H1 (cell line): Measurements from ENCODE around the gene SLIT3. TPM values are rescaled to one million over a fixed set of nuclear protein-coding genes. Genes with fewer than 3 reads are reported as not detected.

ENCODE experiments used
- CTCF ChIA-PET: fragments of 300-600 bp; sonication (Branson Sonifier 250); formaldehyde crosslinking; loops from one replicate; lab custom pipeline; 2021; ENCODE audit not compliant: partially characterized antibody; lab: Charles Lee
- POLR2A ChIA-PET: fragments of 300-600 bp; sonication (Branson Sonifier 250); formaldehyde crosslinking; loops from one replicate; lab custom pipeline; 2021; ENCODE audit warnings: inconsistent platforms; ENCODE audit not compliant: partially characterized antibody; lab: Charles Lee
- DNase-seq, 2 experiments: peaks; one replicate each; pipeline versions ENCODE4 v3.0.0 to v3.0.0-alpha.2; 2010 to 2022; ENCODE audit warnings: low spot score in 2 of 2, low read depth in 1 of 2, mixed read lengths in 1 of 2
- FAIRE-seq: peaks from 2 replicates; lab custom pipeline; 2011; peaks lifted over from hg19 to GRCh38; lab: Jason Lieb, UNC
- H2AFZ ChIP-seq: 2 replicates; pipeline ENCODE4 v1.8.1; 2012; ENCODE audit warnings: low read length, inconsistent platforms
- H2AK5ac ChIP-seq: 2 replicates; pipeline ENCODE4 v1.6.1; 2013; ENCODE audit warnings: low read depth, low read length
- H2BK120ac ChIP-seq: replicated peaks from 2 replicates; pipeline ENCODE3; 2013; ENCODE audit warnings: low read depth, low read length, inconsistent platforms
- H2BK12ac ChIP-seq: 2 replicates; pipeline ENCODE4 v1.6.1; 2013; ENCODE audit warnings: low read depth, low read length
- H2BK15ac ChIP-seq: 2 replicates; pipeline ENCODE4 v1.6.1; 2013; ENCODE audit warnings: low read length
- H2BK20ac ChIP-seq: 2 replicates; pipeline ENCODE4 v1.6.1; 2013; ENCODE audit warnings: low read length
- H2BK5ac ChIP-seq: 2 replicates; pipeline ENCODE4 v1.6.1; 2013; ENCODE audit warnings: low read depth, low read length
- H3K14ac ChIP-seq: 2 replicates; pipeline ENCODE4 v1.6.1; 2013; ENCODE audit warnings: inconsistent platforms; ENCODE audit not compliant: insufficient read length
- H3K18ac ChIP-seq: 2 replicates; pipeline ENCODE4 v1.6.1; 2013; ENCODE audit warnings: low read length; ENCODE audit errors: extremely low read depth
- H3K23ac ChIP-seq: 2 replicates; pipeline ENCODE4 v1.6.1; 2013; ENCODE audit warnings: inconsistent platforms; ENCODE audit not compliant: insufficient read length
- H3K23me2 ChIP-seq: 2 replicates; pipeline ENCODE4 v1.6.1; 2013; ENCODE audit warnings: low read depth, low read length
- H3K27ac ChIP-seq: 2 replicates; pipeline ENCODE4 v1.6.1; 2011; ENCODE audit warnings: low read depth, low read length, inconsistent platforms
- H3K27me3 ChIP-seq, 4 experiments: replicated peaks in 1 of 4; 1 replicate in 1 of 4; 2 replicates in 3 of 4; pipeline versions ENCODE4 v1.6.1 to v1.8.1; 2011 to 2013; ENCODE audit warnings: low read length in 3 of 4, mild to moderate bottlenecking in 3 of 4, inconsistent platforms in 2 of 4, mixed read lengths in 2 of 4, moderate library complexity in 1 of 4; ENCODE audit not compliant: control insufficient read depth in 3 of 4, insufficient read depth in 3 of 4; ENCODE audit errors: extremely low read depth in 1 of 4
- H3K36me3 ChIP-seq, 4 experiments: 2 replicates each; pipeline versions ENCODE4 v1.6.1 to v1.8.1; 2011 to 2013; ENCODE audit warnings: mild to moderate bottlenecking in 4 of 4, low read length in 3 of 4, moderate library complexity in 2 of 4, control low read depth in 1 of 4, inconsistent platforms in 1 of 4; ENCODE audit not compliant: insufficient read depth in 4 of 4, control insufficient read depth in 2 of 4
- H3K4ac ChIP-seq: replicated peaks from 2 replicates; pipeline ENCODE3; 2013; ENCODE audit warnings: low read length, low read depth, mixed read lengths, inconsistent platforms; ENCODE audit not compliant: insufficient read length
- H3K4me1 ChIP-seq, 4 experiments: replicated peaks in 1 of 4; 1 replicate in 1 of 4; 2 replicates in 3 of 4; pipeline versions ENCODE4 v1.6.1 to v1.8.1; 2011 to 2013; ENCODE audit warnings: low read length in 3 of 4, inconsistent platforms in 2 of 4, mixed read lengths in 1 of 4; ENCODE audit not compliant: insufficient read depth in 4 of 4, control insufficient read depth in 3 of 4
- H3K4me2 ChIP-seq, 2 experiments: 2 replicates each; pipeline versions ENCODE4 v1.6.1 to v1.8.1; 2011 to 2013; ENCODE audit warnings: low read depth in 2 of 2, low read length in 2 of 2, control low read depth in 1 of 2, inconsistent platforms in 1 of 2, mild to moderate bottlenecking in 1 of 2; ENCODE audit not compliant: insufficient read depth in 1 of 2
- H3K4me3 ChIP-seq, 4 experiments: fragments of 200-600, 300-600 bp in 1 of 4; sonication (generic), shearing (Covaris generic), sonication (Bioruptor Twin) in 1 of 4; 2 replicates each; pipeline versions ENCODE4 v1.5.1 to v1.8.1; 2011 to 2016; ENCODE audit warnings: low read length in 4 of 4, low read depth in 3 of 4, control low read depth in 2 of 4, inconsistent platforms in 2 of 4, mild to moderate bottlenecking in 2 of 4, mixed read lengths in 1 of 4, moderate library complexity in 1 of 4; ENCODE audit not compliant: insufficient read depth in 2 of 4; ENCODE audit errors: extremely low read depth in 1 of 4
- H3K56ac ChIP-seq: replicated peaks from 2 replicates; pipeline ENCODE3; 2013; ENCODE audit warnings: low read depth, mild to moderate bottlenecking, mixed read lengths, low read length, inconsistent platforms; ENCODE audit not compliant: insufficient read length
- H3K79me1 ChIP-seq: 2 replicates; pipeline ENCODE4 v1.6.1; 2013; ENCODE audit warnings: low read depth, low read length, control low read depth
- H3K79me2 ChIP-seq, 2 experiments: 2 replicates each; pipeline versions ENCODE4 v1.6.1 to v1.8.1; 2012 to 2013; ENCODE audit warnings: low read length in 2 of 2, mild to moderate bottlenecking in 2 of 2, inconsistent platforms in 1 of 2; ENCODE audit not compliant: insufficient read depth in 2 of 2, control insufficient read depth in 1 of 2
- H3K9ac ChIP-seq, 4 experiments: replicated peaks in 1 of 4; 1 replicate in 1 of 4; 2 replicates in 3 of 4; pipeline versions ENCODE4 v1.6.1 to v1.8.1; 2011 to 2013; ENCODE audit warnings: low read depth in 3 of 4, low read length in 3 of 4, control low read depth in 2 of 4, mild to moderate bottlenecking in 2 of 4, moderate library complexity in 2 of 4, inconsistent platforms in 1 of 4; ENCODE audit errors: extremely low read depth in 1 of 4
- H3K9me3 ChIP-seq, 2 experiments: 2 replicates each; pipeline versions ENCODE4 v1.6.1 to v1.8.1; 2012 to 2013; ENCODE audit warnings: mild to moderate bottlenecking in 2 of 2, moderate library complexity in 2 of 2, control low read depth in 1 of 2, inconsistent platforms in 1 of 2, low read depth in 1 of 2, low read length in 1 of 2, mixed read lengths in 1 of 2; ENCODE audit not compliant: insufficient read depth in 2 of 2
- H4K20me1 ChIP-seq, 2 experiments: replicated peaks in 1 of 2; 2 replicates each; pipeline versions ENCODE3 to v1.8.1; 2011 to 2013; ENCODE audit warnings: inconsistent platforms in 2 of 2, low read length in 2 of 2, mild to moderate bottlenecking in 1 of 2; ENCODE audit not compliant: insufficient read depth in 2 of 2, control insufficient read depth in 1 of 2
- H4K5ac ChIP-seq: 2 replicates; pipeline ENCODE4 v1.6.1; 2013; ENCODE audit warnings: low read length, low read depth, mixed read lengths, inconsistent platforms; ENCODE audit not compliant: insufficient read length
- H4K8ac ChIP-seq: 2 replicates; pipeline ENCODE4 v1.8.0; 2013; ENCODE audit warnings: mild to moderate bottlenecking, moderate library complexity, low read length, inconsistent platforms; ENCODE audit not compliant: insufficient read depth; ENCODE audit errors: extremely low read depth
- H4K91ac ChIP-seq: replicated peaks from 2 replicates; pipeline ENCODE3; 2013; ENCODE audit warnings: low read length, mixed read lengths, inconsistent platforms; ENCODE audit not compliant: insufficient read length
- CHD1 ChIP-seq: IDR thresholded peaks from 2 replicates; pipeline ENCODE4 v1.6.1; 2012; ENCODE audit warnings: low read depth, low read length, improper control_type of control experiment
- CTBP2 ChIP-seq: IDR thresholded peaks from 2 replicates; pipeline ENCODE4 v1.7.0; 2011; ENCODE audit warnings: borderline replicate concordance, mild to moderate bottlenecking, moderate library complexity, mixed read lengths, low read length; ENCODE audit not compliant: insufficient read depth, insufficient read length
- MAFK ChIP-seq: IDR thresholded peaks from 2 replicates; pipeline ENCODE4 v1.6.1; 2012; ENCODE audit warnings: low read depth, mild to moderate bottlenecking, improper control_type of control experiment, low read length
- RFX5 ChIP-seq: IDR thresholded peaks from 2 replicates; pipeline ENCODE4 v1.6.1; 2011; ENCODE audit warnings: low read depth, low read length, improper control_type of control experiment, borderline replicate concordance
- RNF2 ChIP-seq: fragments of 200-900, 300-1000 bp; sonication (generic); IDR thresholded peaks from 2 replicates; pipeline ENCODE4 v1.7.1; 2016; ENCODE audit warnings: borderline replicate concordance, low read depth, mild to moderate bottlenecking, antibody characterized with exemption, low read length; ENCODE audit not compliant: poor library complexity, severe bottlenecking; ENCODE audit errors: missing control alignments
- SP4 ChIP-seq: IDR thresholded peaks from 2 replicates; pipeline ENCODE4 v1.6.1; 2012; ENCODE audit warnings: low read length, inconsistent platforms
- TBP ChIP-seq: IDR thresholded peaks from 2 replicates; pipeline ENCODE4 v1.6.1; 2011; ENCODE audit warnings: low read depth, low read length, improper control_type of control experiment
- YY1 ChIP-seq: IDR thresholded peaks from 2 replicates; pipeline ENCODE4 v1.6.1; 2011; ENCODE audit warnings: low read depth, mild to moderate bottlenecking, low read length
- WGBS, 2 experiments: shearing (Covaris generic) in 1 of 2; methylation state at CpG; one replicate each; pipeline versions ENCODE4 v1.1.6 to v1.1.7; 2013 to 2015; ENCODE audit warnings: low lambda C conversion rate in 2 of 2, mixed read lengths in 2 of 2, inconsistent platforms in 1 of 2, low coverage in 1 of 2, missing lambda C conversion rate in 1 of 2; ENCODE audit not compliant: insufficient replicate concordance in 2 of 2, insufficient coverage in 1 of 2, insufficient read length in 1 of 2; ENCODE audit errors: extremely low coverage in 1 of 2, missing lambda C conversion rate in 1 of 2; 5-methylcytosine and 5-hydroxymethylcytosine counted together
- polyA plus RNA-seq, 7 experiments: library from polyadenylated mRNA; depleted of rRNA in 3 of 7; stranded (reverse) in 5 of 7; unstranded in 2 of 7; fragments of >200 nt in 5 of 7; fragments of 200-250 nt in 2 of 7; gene quantifications; 1 replicate in 5 of 7; 2 replicates in 1 of 7; 4 replicates in 1 of 7; pipeline versions ENCODE4 v1.2.1 to v1.2.3, GENCODE V29; 2011 to 2013; ENCODE audit warnings: missing spikeins in 2 of 7, mixed read lengths in 2 of 7
- total RNA-seq: library from RNA; stranded (reverse); fragmentation: NEBNext Ultra II Directional; extraction: Animal tissue kit (Norgen Biotek cat#: 25700); gene quantifications from 2 replicates; pipeline ENCODE4 v1.2.1, GENCODE V29; 2021
- TF ChIP-seq, protein P1 (sequence below): IDR thresholded peaks from 2 replicates; pipeline ENCODE4 v1.6.1; 2011; ENCODE audit warnings: low read depth, mild to moderate bottlenecking, low read length; ENCODE audit not compliant: insufficient read depth

The SLIT3 gene
- total and polyA plus RNA-seq, 2 of the 8 experiments (the other 6 are each of a cell fraction or from before 2014, with no cell fraction given) = 1.1 to 1.2 TPM

DNA sequence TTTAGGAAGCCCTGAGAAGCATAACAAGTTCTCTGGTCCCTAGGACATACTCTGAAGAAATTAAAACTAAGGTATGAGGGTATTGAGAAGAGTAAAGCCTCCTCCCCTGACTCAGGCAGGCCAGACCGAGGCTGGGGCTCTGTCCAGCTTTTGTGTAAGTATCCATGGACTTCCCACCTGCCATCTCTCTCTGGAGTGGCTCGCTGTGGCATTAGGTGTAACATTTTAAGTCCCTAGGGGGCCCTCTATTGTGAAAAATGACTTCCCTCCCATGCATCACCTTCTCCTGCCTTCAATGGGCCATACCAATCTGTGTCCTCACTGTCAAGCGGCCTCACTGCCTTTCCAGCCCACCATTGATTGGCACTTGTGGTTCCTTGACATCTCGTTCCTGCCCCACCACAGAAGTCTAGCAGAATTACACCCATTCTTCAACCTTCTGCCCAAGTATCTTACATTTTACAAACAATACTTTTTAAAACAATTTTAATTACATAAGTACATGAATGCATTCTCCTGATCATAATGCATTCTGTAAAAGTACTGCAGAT is 205.5 kb downstream of the SLIT3 start:
- Histone ChIP-seq H4K91ac (peak overlapping the region; percentile 17), H3K27me3 (no peaks in the 10 kb centered on the region; a peak in 1 of 7 replicates), H2BK12ac (no peak overlapping the region), H3K9ac (no peak overlapping the region), H2AK5ac (no peak overlapping the region), H2AFZ (no peak overlapping the region), H3K14ac (no peak overlapping the region), H3K18ac (no peak overlapping the region), H3K9me3 (no peaks in the 10 kb centered on the region), H3K4me1 (peaks cover 0 to 5% (median under 1%) of the 10 kb centered on the region in 4 experiments; a peak in 2 of 7 replicates), H2BK20ac (no peak overlapping the region), H2BK120ac (no peak overlapping the region), H3K23ac (no peak overlapping the region), H2BK5ac (no peak overlapping the region), H4K5ac (no peak overlapping the region), H3K36me3 (no peaks in the 10 kb centered on the region), H3K4ac (no peak overlapping the region), H3K56ac (no peak overlapping the region), H4K8ac (no peak overlapping the region), H3K4me3 (no peak overlapping the region), H3K79me1 (no peaks in the 10 kb centered on the region), H3K4me2 (no peak overlapping the region), H2BK15ac (no peak overlapping the region), H3K23me2 (no peaks in the 10 kb centered on the region), H3K79me2 (no peaks in the 10 kb centered on the region), H3K27ac (no peak overlapping the region), H4K20me1 (no peaks in the 10 kb centered on the region)
- 97% methylated on average over 4 of the region's 4 CpGs; no CpG with 5 or more reads in 1 of the 2 experiments for WGBS, 2 experiments
- no peak for FAIRE-seq
- ChIA-PET CTCF (interaction anchor here (1.0 to 1.2 kb wide), 2 partner anchors 28 to 453 kb away, joined by 3 read pairs; no protein-coding TSS in a partner anchor), POLR2A (no interaction called here)
- no peak for DNase-seq
- TF ChIP-seq RFX5 = no peak
- TF ChIP-seq TBP = no peak
- TF ChIP-seq MAFK = no peak
- TF ChIP-seq CTBP2 = no peak
- TF ChIP-seq YY1 = no peak
- no peak for TF ChIP-seq RNF2
- no peak for TF ChIP-seq CHD1
- TF ChIP-seq, protein P1, sequence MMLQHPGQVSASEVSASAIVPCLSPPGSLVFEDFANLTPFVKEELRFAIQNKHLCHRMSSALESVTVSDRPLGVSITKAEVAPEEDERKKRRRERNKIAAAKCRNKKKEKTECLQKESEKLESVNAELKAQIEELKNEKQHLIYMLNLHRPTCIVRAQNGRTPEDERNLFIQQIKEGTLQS = no peak
- TF ChIP-seq SP4 = no peak
